ENCODE measurements around the gene GRB14. TPM values are rescaled to one million over a fixed set of nuclear protein-coding genes. Genes with fewer than 3 reads are reported as not detected.

The GRB14 gene
- total and polyA plus RNA-seq, 5 experiments from 2014 or later = not detected

GRCh38 chr2:164535280-164536025 lies 85.8 kb downstream of the GRB14 start:
- DNase-seq (no peak), ATAC-seq (no peak)
- H3K27ac Mint-ChIP-seq = no peak overlapping the region
- POLR2A ChIA-PET = no interaction called here
- H3K36me3 Mint-ChIP-seq = no peaks in the 10 kb centered on the region
- peaks cover 0 to 2% (median 0%) of the 10 kb centered on the region in 9 donors for H3K9me3 Mint-ChIP-seq
- H3K27me3 Mint-ChIP-seq = peaks cover 0 to 4% (median 0%) of the 10 kb centered on the region in 5 donors
- H3K4me1 Mint-ChIP-seq = no peaks in the 10 kb centered on the region
- no peak overlapping the region for H3K4me3 Mint-ChIP-seq

- POLR2A ChIA-PET = no interaction called here
- Mint-ChIP-seq H3K27me3 (no peaks in the 10 kb centered on the region), H3K36me3 (no peaks in the 10 kb centered on the region), H3K9me3 (no peaks in the 10 kb centered on the region), H3K4me3 (no peak overlapping the region), H3K27ac (no peak overlapping the region), H3K4me1 (no peaks in the 10 kb centered on the region)
- DNase-seq (no peak), ATAC-seq (no peak)
Measured at GRCh38 chr2:164530464-164530863, 90.8 kb downstream of the GRB14 start.

- peaks cover 0 to 19% (median 6%) of the 10 kb centered on the region in 9 donors for H3K9me3 Mint-ChIP-seq
- H3K27ac Mint-ChIP-seq = no peak overlapping the region
- no peaks in the 10 kb centered on the region for H3K36me3 Mint-ChIP-seq
- no peaks in the 10 kb centered on the region for H3K4me1 Mint-ChIP-seq
- POLR2A ChIA-PET = no interaction called here
- ATAC-seq (no peak), DNase-seq (no peak)
- no peaks in the 10 kb centered on the region for H3K27me3 Mint-ChIP-seq
- H3K4me3 Mint-ChIP-seq = no peak overlapping the region
Measured at GRCh38 chr2:164523726-164524125, 97.6 kb downstream of the GRB14 start.

GRCh38 chr2:164523009-164523408 lies 98.3 kb downstream of the GRB14 start:
- no peak overlapping the region for H3K27ac Mint-ChIP-seq
- POLR2A ChIA-PET = no interaction called here
- H3K9me3 Mint-ChIP-seq = peaks cover 3 to 27% (median 13%) of the 10 kb centered on the region in 9 donors
- DNase-seq (no peak), ATAC-seq (no peak)
- H3K4me3 Mint-ChIP-seq = no peak overlapping the region
- H3K36me3 Mint-ChIP-seq = no peaks in the 10 kb centered on the region
- no peaks in the 10 kb centered on the region for H3K4me1 Mint-ChIP-seq
- H3K27me3 Mint-ChIP-seq = no peaks in the 10 kb centered on the region

- Mint-ChIP-seq H3K36me3 (no peaks in the 10 kb centered on the region), H3K27ac (no peak overlapping the region), H3K4me1 (no peaks in the 10 kb centered on the region), H3K9me3 (peaks cover 3 to 27% (median 17%) of the 10 kb centered on the region in 9 donors), H3K27me3 (no peaks in the 10 kb centered on the region), H3K4me3 (no peak overlapping the region)
- POLR2A ChIA-PET = no interaction called here
- DNase-seq (no peak), ATAC-seq (no peak)
Measured at GRCh38 chr2:164522561-164522981, 98.7 kb downstream of the GRB14 start.

- DNase-seq (no peak), ATAC-seq (no peak)
- Mint-ChIP-seq H3K4me3 (no peak overlapping the region), H3K4me1 (no peaks in the 10 kb centered on the region), H3K36me3 (peaks cover 0 to 21% (median 2%) of the 10 kb centered on the region in 3 donors), H3K27ac (no peak overlapping the region), H3K27me3 (peaks cover 0 to 8% (median 0%) of the 10 kb centered on the region in 5 donors), H3K9me3 (peaks cover 16 to 61% (median 40%) of the 10 kb centered on the region in 9 donors)
- POLR2A ChIA-PET = no interaction called here
Measured at GRCh38 chr2:164515734-164516133, 105.5 kb downstream of the GRB14 start.

- Mint-ChIP-seq H3K4me1 (no peaks in the 10 kb centered on the region), H3K27me3 (peaks cover 0 to 8% (median 0%) of the 10 kb centered on the region in 5 donors), H3K36me3 (peaks cover 0 to 21% (median 2%) of the 10 kb centered on the region in 3 donors), H3K27ac (no peak overlapping the region), H3K4me3 (no peak overlapping the region), H3K9me3 (peaks cover 16 to 61% (median 36%) of the 10 kb centered on the region in 9 donors)
- POLR2A ChIA-PET = no interaction called here
- DNase-seq = no peak
- no peak for ATAC-seq
Measured at GRCh38 chr2:164515030-164515429, 106.3 kb downstream of the GRB14 start.

- ATAC-seq (no peak), DNase-seq (no peak)
- Mint-ChIP-seq H3K4me3 (no peak overlapping the region), H3K27ac (no peak overlapping the region), H3K27me3 (peaks cover 0 to 8% (median 0%) of the 10 kb centered on the region in 5 donors), H3K4me1 (no peaks in the 10 kb centered on the region), H3K36me3 (peaks cover 0 to 21% (median 2%) of the 10 kb centered on the region in 3 donors), H3K9me3 (peaks cover 16 to 60% (median 36%) of the 10 kb centered on the region in 9 donors)
- POLR2A ChIA-PET = no interaction called here
Measured at GRCh38 chr2:164514491-164514890, 106.8 kb downstream of the GRB14 start.

GRCh38 chr2:164512871-164513270 lies 108.4 kb downstream of the GRB14 start:
- H3K9me3 Mint-ChIP-seq = peaks cover 7 to 45% (median 22%) of the 10 kb centered on the region in 9 donors
- DNase-seq (no peak), ATAC-seq (no peak)
- H3K4me3 Mint-ChIP-seq = no peak overlapping the region
- no peak overlapping the region for H3K27ac Mint-ChIP-seq
- peaks cover 0 to 21% (median 2%) of the 10 kb centered on the region in 3 donors for H3K36me3 Mint-ChIP-seq
- peaks cover 0 to 8% (median 0%) of the 10 kb centered on the region in 5 donors for H3K27me3 Mint-ChIP-seq
- POLR2A ChIA-PET = no interaction called here
- no peaks in the 10 kb centered on the region for H3K4me1 Mint-ChIP-seq

GRCh38 chr2:164511738-164512137 lies 109.5 kb downstream of the GRB14 start:
- Mint-ChIP-seq H3K36me3 (peaks cover 0 to 21% (median 2%) of the 10 kb centered on the region in 3 donors), H3K9me3 (peaks cover 0 to 39% (median 20%) of the 10 kb centered on the region in 9 donors), H3K4me3 (no peak overlapping the region), H3K27me3 (peaks cover 0 to 8% (median 0%) of the 10 kb centered on the region in 5 donors), H3K27ac (no peak overlapping the region), H3K4me1 (no peaks in the 10 kb centered on the region)
- DNase-seq (no peak), ATAC-seq (no peak)
- POLR2A ChIA-PET = no interaction called here

- Mint-ChIP-seq H3K36me3 (peaks cover 0 to 21% (median 2%) of the 10 kb centered on the region in 3 donors), H3K27me3 (peaks cover 0 to 8% (median 0%) of the 10 kb centered on the region in 5 donors), H3K4me3 (no peak overlapping the region), H3K27ac (no peak overlapping the region), H3K4me1 (no peaks in the 10 kb centered on the region), H3K9me3 (peaks cover 0 to 34% (median 20%) of the 10 kb centered on the region in 9 donors)
- POLR2A ChIA-PET = no interaction called here
- no peak for ATAC-seq
- no peak for DNase-seq
Measured at GRCh38 chr2:164510895-164511294, 110.4 kb downstream of the GRB14 start.

- H3K36me3 Mint-ChIP-seq = peaks cover 0 to 15% (median 0%) of the 10 kb centered on the region in 3 donors
- peaks cover 0 to 31% (median 10%) of the 10 kb centered on the region in 9 donors for H3K9me3 Mint-ChIP-seq
- ATAC-seq (no peak), DNase-seq (no peak)
- no peak overlapping the region for H3K4me3 Mint-ChIP-seq
- H3K27ac Mint-ChIP-seq = no peak overlapping the region
- no peaks in the 10 kb centered on the region for H3K4me1 Mint-ChIP-seq
- peaks cover 0 to 8% (median 0%) of the 10 kb centered on the region in 5 donors for H3K27me3 Mint-ChIP-seq
- POLR2A ChIA-PET = interaction anchor here (0.6 kb wide), 1 partner anchor 207 kb away, joined by 3 read pairs; no protein-coding TSS in a partner anchor
Measured at GRCh38 chr2:164509137-164509877, 112.0 kb downstream of the GRB14 start.

GRCh38 chr2:164504253-164504652 lies 117.0 kb downstream of the GRB14 start:
- POLR2A ChIA-PET = no interaction called here
- Mint-ChIP-seq H3K36me3 (no peaks in the 10 kb centered on the region), H3K27ac (no peak overlapping the region), H3K27me3 (no peaks in the 10 kb centered on the region), H3K9me3 (peaks cover 0 to 2% (median 0%) of the 10 kb centered on the region in 9 donors), H3K4me1 (no peaks in the 10 kb centered on the region), H3K4me3 (no peak overlapping the region)
- no peak for DNase-seq
- ATAC-seq = no peak
